Lower lobe of right lung (tissue), 2 donors: ENCODE results near the gene CCDC159. TPM values are rescaled to one million over a fixed set of nuclear protein-coding genes. Genes with fewer than 3 reads are reported as not detected.
"Not testable (repeated sequence)": the region's sequence is repeated elsewhere in the genome, so short reads cannot be mapped to it uniquely, and the experiment has no call there.

Experiments
- ATAC-seq, 2 donors: fragments of 200-7000 bp; cut with Tn5 transposase; one replicate each; pipeline ENCODE4 v1.9.1; 2020 to 2022; ENCODE audit warnings: mild to moderate bottlenecking in 2 of 2, moderate library complexity in 2 of 2
- DNase-seq: peaks from one replicate; pipeline ENCODE4 v3.0.0-alpha.2; 2020
- H3K27ac ChIP-seq: fragments of 200-600 bp; one replicate; pipeline ENCODE4 v1.8.0; 2022
- H3K27me3 ChIP-seq: fragments of 200-600 bp; one replicate; pipeline ENCODE4 v1.8.0; 2022; ENCODE audit warnings: low read depth
- H3K36me3 ChIP-seq: fragments of 200-600 bp; one replicate; pipeline ENCODE4 v1.8.0; 2022; ENCODE audit warnings: mild to moderate bottlenecking
- H3K4me1 ChIP-seq: fragments of 200-600 bp; one replicate; pipeline ENCODE4 v1.8.0; 2022
- H3K4me3 ChIP-seq: fragments of 200-600 bp; one replicate; pipeline ENCODE4 v1.8.0; 2022; ENCODE audit warnings: mild to moderate bottlenecking
- H3K9me3 ChIP-seq: fragments of 200-600 bp; one replicate; pipeline ENCODE4 v1.8.0; 2022
- CTCF ChIP-seq: fragments of 200-600 bp; IDR thresholded peaks from one replicate; pipeline ENCODE4 v1.8.0; 2022; ENCODE audit warnings: antibody characterized with exemption, mild to moderate bottlenecking
- intact Hi-C: fragments of 100-400 bp; cut with DNase I; formaldehyde crosslinking; loops from one replicate; pipeline ENCODE4 v1.11.0; 2022
- total RNA-seq: library from RNA; stranded (reverse); fragmentation: NEBNext Ultra II Directional; extraction: Animal tissue kit (Norgen Biotek cat#: 25700); gene quantifications from one replicate; pipeline ENCODE4 v1.2.1, GENCODE V29; 2021
- donor health status: DM: no; HTN: yes; CAD: no; lungs with severe emphysema.

The CCDC159 gene
- total RNA-seq, 1 donor from 2014 or later: 37.3 TPM

GRCh38 chr19:11345122-11345803 is 1.1 kb upstream of the CCDC159 start:
- Histone ChIP-seq H3K9me3 (peaks cover 3% of the 10 kb centered on the region), H3K4me3 (peak overlapping the region; percentile 70), H3K27me3 (no peaks in the 10 kb centered on the region), H3K36me3 (peaks cover 14% of the 10 kb centered on the region), H3K27ac (peak overlapping the region; percentile 82), H3K4me1 (peaks cover 31% of the 10 kb centered on the region)
- ATAC-seq (no peak), DNase-seq (no peak)
- no peak for TF ChIP-seq CTCF
- intact Hi-C loops: no loop called here

GRCh38 chr19:11347546-11348039 is 1.3 kb downstream of the CCDC159 start:
- ATAC-seq (no peak), DNase-seq (no peak)
- H3K27me3 ChIP-seq: no peaks in the 10 kb centered on the region
- H3K4me3 ChIP-seq: no peak overlapping the region
- peaks cover 31% of the 10 kb centered on the region for H3K4me1 ChIP-seq
- H3K27ac ChIP-seq: no peak overlapping the region
- intact Hi-C loops: no loop called here
- peaks cover 3% of the 10 kb centered on the region for H3K9me3 ChIP-seq
- TF ChIP-seq CTCF: no peak
- peaks cover 4% of the 10 kb centered on the region for H3K36me3 ChIP-seq

- Histone ChIP-seq H3K9me3 (peaks cover 3% of the 10 kb centered on the region), H3K36me3 (no peaks in the 10 kb centered on the region), H3K4me1 (peaks cover 22% of the 10 kb centered on the region), H3K27ac (no peak overlapping the region), H3K4me3 (no peak overlapping the region), H3K27me3 (no peaks in the 10 kb centered on the region)
- intact Hi-C loops: no loop called here
- TF ChIP-seq CTCF: no peak
- ATAC-seq (no peak), DNase-seq (no peak)
These were observed 2.9 kb downstream of the CCDC159 start for GRCh38 chr19:11349171-11349570.

GRCh38 chr19:11354102-11354501 is 7.8 kb downstream of the CCDC159 start:
- intact Hi-C loops, H3K36me3 ChIP-seq: not testable (repeated sequence)

GRCh38 chr19:11355160-11356073 is 9.1 kb downstream of the CCDC159 start, which contains the start of gene PLPPR2:
TSS of gene PLPPR2 (plus strand) at chr19:11355432. CDS start at chr19:11357674, 2,242 bp downstream.
- intact Hi-C loops: no loop called here
- DNase-seq (peak; percentile 96), ATAC-seq (peak; percentile 94 to 95)
- Histone ChIP-seq H3K4me3 (peak within 1 kb of the TSS; percentile 60), H3K36me3 (peaks cover 8% of the 10 kb centered on the region), H3K4me1 (peaks cover 9% of the 10 kb centered on the region), H3K9me3 (no peaks in the 10 kb centered on the region), H3K27ac (peak within 1 kb of the TSS; percentile 41), H3K27me3 (no peaks in the 10 kb centered on the region)
- no peak for TF ChIP-seq CTCF

More at GRCh38 chr19:11354102-11354501, 7.8 kb downstream of the CCDC159 start:
- DNase-seq, H3K4me1 ChIP-seq, H3K4me3 ChIP-seq, H3K27me3 ChIP-seq, H3K9me3 ChIP-seq, ATAC-seq, H3K27ac ChIP-seq: not testable (repeated sequence)
